ENCODE results near the gene JAML.

The JAML gene

DNA sequence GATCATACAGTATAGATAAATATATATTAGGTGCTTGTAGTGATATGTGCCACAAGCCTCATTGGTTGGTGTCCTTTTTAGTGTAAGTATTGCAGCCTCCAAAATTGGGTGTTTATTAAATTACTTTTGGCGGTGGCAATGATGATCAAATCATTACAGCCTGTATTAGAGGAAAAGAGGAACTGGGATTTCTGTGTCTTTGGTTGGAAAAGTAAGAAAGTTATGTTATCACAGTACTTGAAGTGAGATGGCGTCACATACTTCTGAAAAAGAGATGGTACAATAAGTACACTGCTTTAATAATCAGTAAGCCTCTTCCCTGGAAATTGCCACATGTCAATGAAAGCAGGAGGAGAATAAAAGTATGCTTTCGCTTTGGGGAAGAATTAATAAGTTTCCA, 27.9 kb upstream of the JAML start:
- TF ChIP-seq, protein P1, sequence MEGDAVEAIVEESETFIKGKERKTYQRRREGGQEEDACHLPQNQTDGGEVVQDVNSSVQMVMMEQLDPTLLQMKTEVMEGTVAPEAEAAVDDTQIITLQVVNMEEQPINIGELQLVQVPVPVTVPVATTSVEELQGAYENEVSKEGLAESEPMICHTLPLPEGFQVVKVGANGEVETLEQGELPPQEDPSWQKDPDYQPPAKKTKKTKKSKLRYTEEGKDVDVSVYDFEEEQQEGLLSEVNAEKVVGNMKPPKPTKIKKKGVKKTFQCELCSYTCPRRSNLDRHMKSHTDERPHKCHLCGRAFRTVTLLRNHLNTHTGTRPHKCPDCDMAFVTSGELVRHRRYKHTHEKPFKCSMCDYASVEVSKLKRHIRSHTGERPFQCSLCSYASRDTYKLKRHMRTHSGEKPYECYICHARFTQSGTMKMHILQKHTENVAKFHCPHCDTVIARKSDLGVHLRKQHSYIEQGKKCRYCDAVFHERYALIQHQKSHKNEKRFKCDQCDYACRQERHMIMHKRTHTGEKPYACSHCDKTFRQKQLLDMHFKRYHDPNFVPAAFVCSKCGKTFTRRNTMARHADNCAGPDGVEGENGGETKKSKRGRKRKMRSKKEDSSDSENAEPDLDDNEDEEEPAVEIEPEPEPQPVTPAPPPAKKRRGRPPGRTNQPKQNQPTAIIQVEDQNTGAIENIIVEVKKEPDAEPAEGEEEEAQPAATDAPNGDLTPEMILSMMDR (conservative IDR thresholded peaks at IDR 0.05; ENCODE audit: low read depth): no peak
- CTCF ChIA-PET: interaction anchor here (0.6 to 1.5 kb wide), 2 partner anchors 39 to 108 kb away, joined by 3 read pairs; no protein-coding TSS in a partner anchor
- POLR2A ChIA-PET (ENCODE audit: low non-redundant PET): no interaction called here
- H3K27ac ChIP-seq: no peak overlapping the region
- no peak for DNase-seq (ENCODE audit: low spot score)

DNA sequence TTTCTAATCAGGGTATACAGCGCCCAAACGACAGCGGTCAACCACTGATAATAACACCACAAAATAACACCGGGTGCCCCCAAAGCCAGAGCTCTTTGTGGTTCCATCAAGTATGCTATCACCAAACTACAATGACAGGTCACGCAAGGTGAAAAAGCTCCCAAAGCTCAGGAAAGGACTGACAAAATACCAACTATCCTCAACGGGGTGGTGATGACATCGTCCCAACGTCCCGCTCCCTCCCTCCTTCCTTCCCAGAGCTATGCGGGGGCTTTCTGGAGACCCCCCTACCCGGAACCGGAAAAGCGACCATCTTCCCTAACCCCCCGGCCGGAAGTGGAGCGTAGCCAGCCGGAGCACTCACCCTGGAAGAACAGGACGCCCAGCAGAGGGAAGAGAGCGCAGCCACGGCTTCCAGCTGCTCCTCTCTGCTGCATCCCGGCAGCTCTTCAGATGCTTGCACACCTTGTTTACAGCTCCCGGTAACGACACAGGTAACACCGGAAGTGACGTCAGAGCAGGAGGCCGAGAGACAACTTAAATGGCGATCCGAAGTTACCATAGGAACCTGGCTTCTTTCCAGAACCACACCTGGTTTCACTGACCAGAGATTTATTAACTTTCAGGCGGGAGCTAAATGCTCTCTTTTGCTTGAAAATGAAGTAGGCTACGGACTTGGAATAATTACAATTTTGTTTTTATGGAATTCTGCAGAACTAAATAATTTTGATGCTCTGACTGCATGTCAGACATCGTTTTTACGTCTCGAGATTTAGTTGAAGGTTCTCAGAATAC, 27.2 kb upstream of the JAML start, which contains the start of gene MPZL3:
Gene MPZL3 (minus strand): TSS at position 508 of the 795 bp plus-strand sequence. CDS start 71 bp downstream, at position 437.
- DNase-seq (ENCODE audit: low spot score): peak; percentile 96
- H3K27ac ChIP-seq: peak within 1 kb of the TSS; percentile 88
- TF ChIP-seq, protein P1 (conservative IDR thresholded peaks at IDR 0.05; ENCODE audit: low read depth): no peak
- ChIA-PET POLR2A (ENCODE audit: low non-redundant PET) (interaction anchor here (0.8 kb wide), 1 partner anchor 12 kb away, joined by 3 read pairs; the partner anchor contains the start of gene MPZL2), CTCF (interaction anchor here (0.6 to 1.5 kb wide), 4 partner anchors 12 to 108 kb away, joined by 3 read pairs; partner anchors contain the start of gene MPZL2)

DNA sequence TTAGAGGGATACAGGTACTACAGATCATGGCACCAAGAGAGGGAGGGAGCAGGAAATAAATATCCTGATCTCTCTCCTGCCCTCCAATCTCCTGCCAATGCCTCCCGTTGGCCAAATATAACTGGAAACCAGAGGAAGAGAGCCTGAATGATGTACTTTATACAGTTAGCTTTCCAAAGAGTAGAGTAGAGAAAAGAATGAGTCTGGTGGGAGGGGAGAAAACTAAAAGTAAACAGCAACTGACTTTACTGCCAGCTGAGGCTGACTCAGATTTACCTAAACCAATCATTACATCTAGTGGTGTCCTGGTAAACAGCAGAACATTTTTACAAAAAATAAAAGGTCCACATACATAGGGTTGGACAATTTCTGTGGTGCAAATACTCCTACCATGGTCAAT, 22.2 kb upstream of the JAML start:
- no peak overlapping the region for H3K27ac ChIP-seq
- ChIA-PET POLR2A (ENCODE audit: low non-redundant PET) (no interaction called here), CTCF (interaction anchor here (0.6 to 1.5 kb wide), 4 partner anchors 18 to 198 kb away, joined by 3 to 7 read pairs (median 4); partner anchors contain the start of gene MPZL2)
- DNase-seq (ENCODE audit: low spot score): no peak
- TF ChIP-seq, protein P1 (conservative IDR thresholded peaks at IDR 0.05; ENCODE audit: low read depth): no peak

DNA sequence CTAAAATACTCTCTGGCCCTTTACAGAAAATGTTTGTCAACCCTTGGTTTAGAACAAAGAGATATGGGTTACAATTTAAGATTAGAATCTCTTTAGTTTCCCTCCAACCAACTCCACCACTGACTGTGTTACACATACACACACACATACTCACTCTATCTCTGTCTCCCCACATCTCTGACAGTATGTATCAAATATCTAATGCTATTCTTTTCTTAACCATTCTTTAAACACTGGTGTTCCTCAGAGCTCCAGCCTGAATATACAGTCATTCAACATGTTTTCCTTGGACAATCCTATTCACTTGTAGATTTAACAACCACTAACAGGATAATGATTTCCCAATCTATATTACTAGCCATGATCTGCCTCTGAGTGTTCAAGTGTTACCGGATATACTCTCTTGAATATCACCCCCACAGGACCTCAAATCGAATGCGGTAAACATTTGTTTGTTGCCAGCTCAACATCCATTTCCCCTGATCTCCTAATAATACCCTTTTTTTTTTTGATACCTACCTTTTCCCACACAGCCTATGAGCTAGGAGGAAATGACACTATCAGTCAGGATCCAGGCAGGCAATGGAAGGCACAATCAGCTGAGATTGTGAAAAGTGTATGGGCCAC, 21.2 kb upstream of the JAML start:
- DNase-seq (ENCODE audit: low spot score): no peak
- ChIA-PET POLR2A (ENCODE audit: low non-redundant PET) (interaction anchor here (0.6 kb wide), 2 partner anchors 32 to 42 kb away, joined by 3 to 4 read pairs; no protein-coding TSS in a partner anchor), CTCF (interaction anchor here (0.6 to 1.5 kb wide), 3 partner anchors 19 to 1229 kb away, joined by 3 to 7 read pairs (median 4); partner anchors contain the start of gene MPZL2)
- TF ChIP-seq, protein P1 (conservative IDR thresholded peaks at IDR 0.05; ENCODE audit: low read depth): no peak
- H3K27ac ChIP-seq: no peak overlapping the region

DNA sequence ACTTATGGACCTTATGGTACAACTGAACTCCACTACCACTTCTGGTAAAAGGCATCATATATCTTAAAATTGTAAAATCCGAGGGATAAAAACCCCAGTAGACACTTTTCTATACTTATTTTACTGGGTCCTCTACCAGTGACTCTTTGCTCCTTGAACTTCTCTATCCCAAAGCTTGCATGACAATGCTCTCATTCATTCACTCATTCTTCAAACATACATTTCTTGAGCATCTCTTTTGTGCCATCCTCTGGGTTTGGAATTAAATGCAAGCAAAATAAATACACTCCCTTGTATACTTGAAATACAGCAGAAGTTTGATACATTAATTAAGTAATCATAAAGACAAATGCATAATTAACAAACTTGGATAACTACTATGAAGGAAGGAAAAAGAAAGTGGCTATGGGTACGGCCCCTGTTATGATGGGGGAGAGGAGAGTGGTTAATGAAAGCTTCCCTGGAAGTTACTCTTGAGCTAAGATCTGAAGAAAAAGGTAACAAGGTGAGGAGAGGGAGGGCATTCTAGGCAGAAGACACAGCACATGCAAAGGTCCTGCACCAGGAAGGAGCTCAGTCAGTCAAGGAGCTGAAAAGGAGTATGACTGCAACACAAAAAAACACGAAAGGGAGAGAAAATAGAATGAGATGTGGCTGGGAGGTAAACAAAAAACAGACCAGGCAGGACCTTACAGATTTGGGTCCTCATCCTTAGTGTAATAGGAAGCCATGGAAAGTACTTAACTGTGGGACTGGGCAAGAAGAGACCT, 19.4 kb upstream of the JAML start:
- ChIA-PET CTCF (no interaction called here), POLR2A (ENCODE audit: low non-redundant PET) (no interaction called here)

More for the DNA sequence above, 19.4 kb upstream of the JAML start:
- no peak overlapping the region for H3K27ac ChIP-seq
- TF ChIP-seq, protein P1 (conservative IDR thresholded peaks at IDR 0.05; ENCODE audit: low read depth): no peak
- no peak for DNase-seq (ENCODE audit: low spot score)

All from RWPE1 (cell line).